GM10248 (cell line): ENCODE data around the gene TTLL13.

Experiments used
- CTCF ChIA-PET: fragments of 300-600 bp; sonication (Branson Sonifier 250); formaldehyde crosslinking; extraction: SDS; loops from one replicate; lab custom pipeline; 2021; ENCODE audit warnings: antibody characterized with exemption; lab: Yijun Ruan, JAX
- POLR2A ChIA-PET: fragments of 350-650 bp; sonication (Branson Sonifier 250); formaldehyde crosslinking; extraction: SDS; loops from one replicate; lab custom pipeline; 2020; ENCODE audit warnings: antibody characterized with exemption; lab: Yijun Ruan, JAX
- DNase-seq: peaks from one replicate; pipeline ENCODE4 v3.0.0; 2012; ENCODE audit errors: extremely low spot score
- TF ChIP-seq, protein P1 (sequence below): IDR thresholded peaks from 2 replicates; pipeline ENCODE4 v1.5.1; 2012; ENCODE audit warnings: mild to moderate bottlenecking, low read depth; ENCODE audit errors: extremely low read depth, missing control alignments, control extremely low read depth

TTLL13 gene

DNA sequence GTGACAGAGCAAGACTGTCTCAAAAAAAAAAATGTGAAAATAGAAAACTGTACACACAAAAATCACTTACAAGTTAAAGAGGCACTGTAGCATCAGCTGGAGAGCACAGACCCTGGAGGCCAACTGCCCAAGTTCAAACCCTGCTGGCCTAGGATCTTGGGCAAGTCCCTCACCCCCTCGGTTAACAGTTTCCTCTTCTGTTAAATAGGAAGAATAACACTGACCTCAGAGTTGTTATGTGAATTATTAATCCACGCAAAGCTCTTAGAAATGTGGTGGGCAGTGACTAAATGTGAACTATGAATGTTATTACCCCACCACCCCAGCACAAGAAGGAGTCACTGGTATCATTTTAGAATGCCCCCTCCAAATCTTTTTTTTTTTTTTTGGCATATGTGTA, 26.8 kb upstream of the TTLL13 start:
- DNase-seq: no peak
- CTCF ChIA-PET: interaction anchor here (1.0 to 3.0 kb wide), 6 partner anchors 8 to 78 kb away, joined by 3 to 33 read pairs (median 14); partner anchors contain the start of genes CIB1, GDPGP1 and SEMA4B
- POLR2A ChIA-PET: no interaction called here
- TF ChIP-seq, protein P1, sequence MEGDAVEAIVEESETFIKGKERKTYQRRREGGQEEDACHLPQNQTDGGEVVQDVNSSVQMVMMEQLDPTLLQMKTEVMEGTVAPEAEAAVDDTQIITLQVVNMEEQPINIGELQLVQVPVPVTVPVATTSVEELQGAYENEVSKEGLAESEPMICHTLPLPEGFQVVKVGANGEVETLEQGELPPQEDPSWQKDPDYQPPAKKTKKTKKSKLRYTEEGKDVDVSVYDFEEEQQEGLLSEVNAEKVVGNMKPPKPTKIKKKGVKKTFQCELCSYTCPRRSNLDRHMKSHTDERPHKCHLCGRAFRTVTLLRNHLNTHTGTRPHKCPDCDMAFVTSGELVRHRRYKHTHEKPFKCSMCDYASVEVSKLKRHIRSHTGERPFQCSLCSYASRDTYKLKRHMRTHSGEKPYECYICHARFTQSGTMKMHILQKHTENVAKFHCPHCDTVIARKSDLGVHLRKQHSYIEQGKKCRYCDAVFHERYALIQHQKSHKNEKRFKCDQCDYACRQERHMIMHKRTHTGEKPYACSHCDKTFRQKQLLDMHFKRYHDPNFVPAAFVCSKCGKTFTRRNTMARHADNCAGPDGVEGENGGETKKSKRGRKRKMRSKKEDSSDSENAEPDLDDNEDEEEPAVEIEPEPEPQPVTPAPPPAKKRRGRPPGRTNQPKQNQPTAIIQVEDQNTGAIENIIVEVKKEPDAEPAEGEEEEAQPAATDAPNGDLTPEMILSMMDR: no peak

DNA sequence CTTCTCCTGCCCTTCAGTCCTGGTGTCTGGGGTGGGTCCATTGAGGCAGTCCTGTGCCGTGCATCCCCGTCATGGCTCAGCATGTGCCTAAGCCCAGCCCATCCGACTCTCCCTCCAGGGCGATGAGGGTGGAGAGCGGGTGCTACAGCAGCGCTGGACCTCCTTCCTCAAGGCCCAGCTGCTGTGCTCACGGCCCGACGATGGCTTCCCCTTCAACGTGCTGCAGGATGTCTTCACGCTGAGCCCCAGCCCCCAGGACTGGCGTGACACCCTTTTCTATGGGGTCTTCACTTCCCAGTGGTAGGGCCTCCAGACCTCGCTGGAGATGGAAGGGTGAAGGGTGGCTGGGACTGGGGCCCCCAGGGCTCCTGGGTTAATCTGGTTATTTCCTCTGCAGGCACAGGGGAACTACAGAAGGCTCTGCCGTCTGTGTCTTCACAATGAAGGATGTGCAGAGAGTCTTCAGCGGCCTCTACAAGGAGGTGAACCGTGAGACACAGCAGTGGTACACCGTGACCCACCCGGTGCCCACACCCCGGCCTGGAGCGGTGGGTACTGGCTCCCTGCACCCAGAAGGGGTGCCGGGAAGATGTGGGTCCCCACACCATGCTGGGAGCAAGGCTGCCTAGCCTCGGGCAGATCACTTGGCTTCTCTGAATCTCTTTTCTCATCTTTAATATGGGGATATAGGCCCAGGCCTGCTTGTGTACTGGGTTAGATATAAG, 25.8 kb upstream of the TTLL13 start:
- ChIA-PET CTCF (no interaction called here), POLR2A (no interaction called here)
- TF ChIP-seq, protein P1: no peak
- no peak for DNase-seq

DNA sequence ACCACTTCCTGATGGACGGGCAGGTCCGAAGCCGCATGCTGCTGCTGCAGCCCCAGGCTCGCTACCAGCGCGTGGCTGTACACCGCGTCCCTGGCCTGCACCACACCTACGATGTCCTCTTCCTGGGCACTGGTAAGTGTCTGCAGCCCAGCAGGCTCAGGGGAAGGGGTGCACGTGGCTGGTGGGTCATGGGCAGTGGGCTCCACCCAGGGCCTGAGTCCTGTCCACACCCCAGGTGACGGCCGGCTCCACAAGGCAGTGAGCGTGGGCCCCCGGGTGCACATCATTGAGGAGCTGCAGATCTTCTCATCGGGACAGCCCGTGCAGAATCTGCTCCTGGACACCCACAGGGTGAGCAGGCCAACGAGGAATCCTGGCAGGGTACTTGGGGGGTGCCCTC, 24.3 kb upstream of the TTLL13 start:
- TF ChIP-seq, protein P1: no peak
- ChIA-PET CTCF (no interaction called here), POLR2A (no interaction called here)
- DNase-seq: no peak

GRCh38 chr15:90225504-90226234, 23.7 kb upstream of the TTLL13 start:
- no peak for DNase-seq
- TF ChIP-seq, protein P1: no peak
- CTCF ChIA-PET: no interaction called here
- POLR2A ChIA-PET: no interaction called here

DNA sequence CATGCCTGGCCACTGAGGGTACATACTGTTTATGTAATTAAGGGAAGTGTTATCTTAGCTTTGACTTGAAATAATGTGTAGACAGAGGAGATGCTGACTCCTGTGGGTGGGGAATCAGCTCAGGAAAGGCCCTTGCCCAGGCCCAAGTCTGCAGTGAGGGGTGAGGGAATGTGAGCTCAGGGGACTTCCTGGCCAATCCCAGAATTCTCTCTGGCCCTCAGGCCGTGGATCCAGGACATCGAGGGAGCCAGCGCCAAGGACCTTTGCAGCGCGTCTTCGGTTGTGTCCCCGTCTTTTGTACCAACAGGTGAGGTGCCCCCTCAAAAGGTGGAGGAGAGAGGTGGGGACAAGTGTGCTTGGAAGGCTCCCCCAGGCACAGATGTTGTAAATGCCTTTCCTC, 22.0 kb upstream of the TTLL13 start:
- POLR2A ChIA-PET: interaction anchor here (1.1 kb wide), 1 partner anchor 10 kb away, joined by 3 read pairs; no protein-coding TSS in a partner anchor
- TF ChIP-seq, protein P1: no peak

More for the DNA sequence above, 22.0 kb upstream of the TTLL13 start:
- CTCF ChIA-PET: interaction anchor here (0.8 to 1.8 kb wide), 2 partner anchors 10 to 13 kb away, joined by 4 to 5 read pairs; no protein-coding TSS in a partner anchor
- DNase-seq: no peak
